ENCODE measurements around the gene RASA3. TPM values are rescaled to one million over a fixed set of nuclear protein-coding genes. Genes with fewer than 3 reads are reported as not detected.

Gene RASA3
- total and polyA plus RNA-seq, 2 donors (not counting 3 experiments of a cell fraction or from before 2014, with no cell fraction given): 26.5 to 53.8 TPM

DNA sequence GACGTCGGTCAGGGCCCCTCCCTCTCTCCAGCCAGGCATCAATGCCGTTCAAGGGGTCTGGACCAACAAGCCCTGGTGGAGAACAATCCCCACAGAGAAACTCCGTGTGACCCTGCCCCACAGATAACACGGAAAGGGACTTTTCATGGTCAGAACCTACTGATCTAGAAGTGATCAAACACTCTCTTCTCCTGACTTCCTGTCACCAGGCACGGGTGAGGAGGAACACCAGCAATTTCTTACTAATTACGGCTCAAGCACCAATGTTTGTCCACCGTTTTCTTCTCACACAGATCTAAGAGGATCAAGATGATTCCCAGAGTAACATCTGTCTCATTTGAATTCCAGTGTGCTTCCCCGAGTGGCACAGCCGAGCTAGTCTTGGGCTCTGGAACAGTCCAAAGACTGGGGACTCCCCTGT lies 11.8 kb downstream of the RASA3 start:
- POLR2A ChIA-PET: no interaction called here
- no peak overlapping the region for H2AFZ ChIP-seq (ENCODE audit: low read depth, low read length)

More for the DNA sequence above, 11.8 kb downstream of the RASA3 start:
- H3K4me2 ChIP-seq (ENCODE audit: insufficient read depth, low read length): no peak overlapping the region
- H3K9me3 ChIP-seq (replicated peaks; ENCODE audit: control insufficient read depth, insufficient read depth, low read length): no peaks in the 10 kb centered on the region
- CTCF ChIA-PET: interaction anchor here (1.0 kb wide), 1 partner anchor 28 kb away, joined by 3 read pairs; no protein-coding TSS in a partner anchor
- H3K4me3 ChIP-seq (replicated peaks in 1 of 3; ENCODE audit: insufficient read depth in 1 of 3, low read depth in 1 of 3, low read length in 3 of 3): no peak overlapping the region
- TF ChIP-seq MYC (IDR thresholded peaks at IDR 0.05; ENCODE audit: low read depth, low read length): no peak
- no peak for TF ChIP-seq POLR2AphosphoS5 (IDR thresholded peaks at IDR 0.05; ENCODE audit: insufficient read depth, low read depth, low read length)
- TF ChIP-seq JUN (IDR thresholded peaks at IDR 0.05; ENCODE audit: borderline replicate concordance, insufficient read depth, insufficient read length, low read depth): no peak
- TF ChIP-seq, protein P1, sequence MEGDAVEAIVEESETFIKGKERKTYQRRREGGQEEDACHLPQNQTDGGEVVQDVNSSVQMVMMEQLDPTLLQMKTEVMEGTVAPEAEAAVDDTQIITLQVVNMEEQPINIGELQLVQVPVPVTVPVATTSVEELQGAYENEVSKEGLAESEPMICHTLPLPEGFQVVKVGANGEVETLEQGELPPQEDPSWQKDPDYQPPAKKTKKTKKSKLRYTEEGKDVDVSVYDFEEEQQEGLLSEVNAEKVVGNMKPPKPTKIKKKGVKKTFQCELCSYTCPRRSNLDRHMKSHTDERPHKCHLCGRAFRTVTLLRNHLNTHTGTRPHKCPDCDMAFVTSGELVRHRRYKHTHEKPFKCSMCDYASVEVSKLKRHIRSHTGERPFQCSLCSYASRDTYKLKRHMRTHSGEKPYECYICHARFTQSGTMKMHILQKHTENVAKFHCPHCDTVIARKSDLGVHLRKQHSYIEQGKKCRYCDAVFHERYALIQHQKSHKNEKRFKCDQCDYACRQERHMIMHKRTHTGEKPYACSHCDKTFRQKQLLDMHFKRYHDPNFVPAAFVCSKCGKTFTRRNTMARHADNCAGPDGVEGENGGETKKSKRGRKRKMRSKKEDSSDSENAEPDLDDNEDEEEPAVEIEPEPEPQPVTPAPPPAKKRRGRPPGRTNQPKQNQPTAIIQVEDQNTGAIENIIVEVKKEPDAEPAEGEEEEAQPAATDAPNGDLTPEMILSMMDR (IDR thresholded peaks at IDR 0.05; ENCODE audit: extremely low read depth in 1 of 2, insufficient read depth in 1 of 2, low read depth in 1 of 2, low read length in 2 of 2): no peak
- TF ChIP-seq FOS (IDR thresholded peaks at IDR 0.05; ENCODE audit: borderline replicate concordance, insufficient read depth, low read length): no peak
- TF ChIP-seq, protein P2, sequence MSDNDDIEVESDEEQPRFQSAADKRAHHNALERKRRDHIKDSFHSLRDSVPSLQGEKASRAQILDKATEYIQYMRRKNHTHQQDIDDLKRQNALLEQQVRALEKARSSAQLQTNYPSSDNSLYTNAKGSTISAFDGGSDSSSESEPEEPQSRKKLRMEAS (IDR thresholded peaks at IDR 0.05; ENCODE audit: insufficient read depth, insufficient read length): no peak
- no peak for TF ChIP-seq EZH2 (IDR thresholded peaks at IDR 0.05; ENCODE audit: borderline replicate concordance, low read depth, low read length, severe bottlenecking)
- TF ChIP-seq POLR2A (IDR thresholded peaks at IDR 0.05; ENCODE audit: low read depth, low read length): no peak
- TF ChIP-seq GATA2 (IDR thresholded peaks at IDR 0.05; ENCODE audit: insufficient read depth, insufficient read length, low read depth, low read length): no peak
- H3K36me3 ChIP-seq (ENCODE audit: control insufficient read depth in 2 of 2, extremely low read depth in 1 of 2, insufficient read depth in 2 of 2, low read length in 2 of 2): no peaks in the 10 kb centered on the region
- H3K27ac ChIP-seq (ENCODE audit: insufficient read depth, low read depth, low read length): peak overlapping the region; percentile 62
- FAIRE-seq: peak; percentile 4
- dilution Hi-C loops (cut with MboI; ENCODE audit: extremely low pct_ligation_motif_present, low sequenced_read_pairs) (no loop called here), intact Hi-C loops (cut with micrococcal nuclease) (no loop called here)
- H3K4me1 ChIP-seq (ENCODE audit: control insufficient read depth, extremely low read depth, insufficient read depth, low read length): peaks cover 37% of the 10 kb centered on the region
- peak; percentile 44 for DNase-seq (ENCODE audit: low read depth, low spot score)
- peaks cover 71% of the 10 kb centered on the region for H3K79me2 ChIP-seq (ENCODE audit: control insufficient read depth, insufficient read depth, low read length)
- no TSS peak for BruUV-seq (replicated peaks)
- no peaks in the 10 kb centered on the region for H3K9me1 ChIP-seq (replicated peaks; ENCODE audit: control insufficient read depth, extremely low read depth, insufficient read depth, low read length)
- no peaks in the 10 kb centered on the region for H4K20me1 ChIP-seq (replicated peaks; ENCODE audit: control insufficient read depth, extremely low read depth, insufficient read depth, low read length)
- no peaks in the 10 kb centered on the region for H3K27me3 ChIP-seq (ENCODE audit: control insufficient read depth in 2 of 2, insufficient read depth in 2 of 2, low read length in 2 of 2)
- H3K9ac ChIP-seq (replicated peaks; ENCODE audit: extremely low read depth, insufficient read depth, low read length): peak overlapping the region; percentile 4

Measured in endothelial cell of umbilical vein (primary cell).